ENCODE measurements around the gene NEK10. TPM values are rescaled to one million over a fixed set of nuclear protein-coding genes. Genes with fewer than 3 reads are reported as not detected.

Gene NEK10
- total and polyA plus RNA-seq, 2 of the 13 experiments (the other 11 are each of a cell fraction or from before 2014, with no cell fraction given) = 2.8 to 14.2 TPM

DNA sequence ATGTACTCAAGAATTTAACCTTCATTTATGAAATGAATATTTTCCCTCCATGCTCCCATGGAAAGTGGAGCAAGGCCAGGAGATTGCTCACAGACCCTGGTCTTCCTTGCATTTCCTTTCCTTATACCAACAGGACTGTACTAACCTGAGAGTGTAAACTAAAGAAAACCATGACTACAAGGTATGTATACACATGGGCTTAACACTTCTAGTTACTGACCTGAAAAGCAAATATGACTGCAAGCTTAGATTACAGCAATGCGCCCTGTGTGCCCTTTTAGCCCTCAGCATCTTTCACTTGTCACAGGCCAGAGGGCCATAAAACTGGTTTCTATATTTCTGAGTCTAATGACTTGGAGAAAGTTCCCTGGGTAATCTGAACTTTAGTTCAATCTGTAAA, 52.1 kb downstream of the NEK10 start (continued):
- TF ChIP-seq GATAD2A (CRISPR knock-in tag; IDR thresholded peaks at IDR 0.05) = peak; percentile 87
- TF ChIP-seq, protein P1, sequence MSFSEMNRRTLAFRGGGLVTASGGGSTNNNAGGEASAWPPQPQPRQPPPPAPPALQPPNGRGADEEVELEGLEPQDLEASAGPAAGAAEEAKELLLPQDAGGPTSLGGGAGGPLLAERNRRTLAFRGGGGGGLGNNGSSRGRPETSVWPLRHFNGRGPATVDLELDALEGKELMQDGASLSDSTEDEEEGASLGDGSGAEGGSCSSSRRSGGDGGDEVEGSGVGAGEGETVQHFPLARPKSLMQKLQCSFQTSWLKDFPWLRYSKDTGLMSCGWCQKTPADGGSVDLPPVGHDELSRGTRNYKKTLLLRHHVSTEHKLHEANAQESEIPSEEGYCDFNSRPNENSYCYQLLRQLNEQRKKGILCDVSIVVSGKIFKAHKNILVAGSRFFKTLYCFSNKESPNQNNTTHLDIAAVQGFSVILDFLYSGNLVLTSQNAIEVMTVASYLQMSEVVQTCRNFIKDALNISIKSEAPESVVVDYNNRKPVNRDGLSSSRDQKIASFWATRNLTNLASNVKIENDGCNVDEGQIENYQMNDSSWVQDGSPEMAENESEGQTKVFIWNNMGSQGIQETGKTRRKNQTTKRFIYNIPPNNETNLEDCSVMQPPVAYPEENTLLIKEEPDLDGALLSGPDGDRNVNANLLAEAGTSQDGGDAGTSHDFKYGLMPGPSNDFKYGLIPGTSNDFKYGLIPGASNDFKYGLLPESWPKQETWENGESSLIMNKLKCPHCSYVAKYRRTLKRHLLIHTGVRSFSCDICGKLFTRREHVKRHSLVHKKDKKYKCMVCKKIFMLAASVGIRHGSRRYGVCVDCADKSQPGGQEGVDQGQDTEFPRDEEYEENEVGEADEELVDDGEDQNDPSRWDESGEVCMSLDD (CRISPR knock-in tag; IDR thresholded peaks at IDR 0.05; ENCODE audit: borderline replicate concordance) = no peak
- TF ChIP-seq TAF15 (IDR thresholded peaks at IDR 0.05; ENCODE audit: low read depth, low read length, poor library complexity, severe bottlenecking) = no peak
- TF ChIP-seq TGIF2 (CRISPR knock-in tag; IDR thresholded peaks at IDR 0.05) = 0 out of 2 replicates have a peak, but pooled peaks have one; percentile 24
- TF ChIP-seq, protein P2, sequence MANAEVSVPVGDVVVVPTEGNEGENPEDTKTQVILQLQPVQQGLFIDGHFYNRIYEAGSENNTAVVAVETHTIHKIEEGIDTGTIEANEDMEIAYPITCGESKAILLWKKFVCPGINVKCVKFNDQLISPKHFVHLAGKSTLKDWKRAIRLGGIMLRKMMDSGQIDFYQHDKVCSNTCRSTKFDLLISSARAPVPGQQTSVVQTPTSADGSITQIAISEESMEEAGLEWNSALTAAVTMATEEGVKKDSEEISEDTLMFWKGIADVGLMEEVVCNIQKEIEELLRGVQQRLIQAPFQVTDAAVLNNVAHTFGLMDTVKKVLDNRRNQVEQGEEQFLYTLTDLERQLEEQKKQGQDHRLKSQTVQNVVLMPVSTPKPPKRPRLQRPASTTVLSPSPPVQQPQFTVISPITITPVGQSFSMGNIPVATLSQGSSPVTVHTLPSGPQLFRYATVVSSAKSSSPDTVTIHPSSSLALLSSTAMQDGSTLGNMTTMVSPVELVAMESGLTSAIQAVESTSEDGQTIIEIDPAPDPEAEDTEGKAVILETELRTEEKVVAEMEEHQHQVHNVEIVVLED (CRISPR knock-in tag; IDR thresholded peaks at IDR 0.05; ENCODE audit: borderline replicate concordance) = no peak
- TF ChIP-seq, protein P3, sequence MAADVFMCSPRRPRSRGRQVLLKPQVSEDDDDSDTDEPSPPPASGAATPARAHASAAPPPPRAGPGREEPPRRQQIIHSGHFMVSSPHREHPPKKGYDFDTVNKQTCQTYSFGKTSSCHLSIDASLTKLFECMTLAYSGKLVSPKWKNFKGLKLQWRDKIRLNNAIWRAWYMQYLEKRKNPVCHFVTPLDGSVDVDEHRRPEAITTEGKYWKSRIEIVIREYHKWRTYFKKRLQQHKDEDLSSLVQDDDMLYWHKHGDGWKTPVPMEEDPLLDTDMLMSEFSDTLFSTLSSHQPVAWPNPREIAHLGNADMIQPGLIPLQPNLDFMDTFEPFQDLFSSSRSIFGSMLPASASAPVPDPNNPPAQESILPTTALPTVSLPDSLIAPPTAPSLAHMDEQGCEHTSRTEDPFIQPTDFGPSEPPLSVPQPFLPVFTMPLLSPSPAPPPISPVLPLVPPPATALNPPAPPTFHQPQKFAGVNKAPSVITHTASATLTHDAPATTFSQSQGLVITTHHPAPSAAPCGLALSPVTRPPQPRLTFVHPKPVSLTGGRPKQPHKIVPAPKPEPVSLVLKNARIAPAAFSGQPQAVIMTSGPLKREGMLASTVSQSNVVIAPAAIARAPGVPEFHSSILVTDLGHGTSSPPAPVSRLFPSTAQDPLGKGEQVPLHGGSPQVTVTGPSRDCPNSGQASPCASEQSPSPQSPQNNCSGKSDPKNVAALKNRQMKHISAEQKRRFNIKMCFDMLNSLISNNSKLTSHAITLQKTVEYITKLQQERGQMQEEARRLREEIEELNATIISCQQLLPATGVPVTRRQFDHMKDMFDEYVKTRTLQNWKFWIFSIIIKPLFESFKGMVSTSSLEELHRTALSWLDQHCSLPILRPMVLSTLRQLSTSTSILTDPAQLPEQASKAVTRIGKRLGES (CRISPR knock-in tag; IDR thresholded peaks at IDR 0.05; ENCODE audit: borderline replicate concordance) = no peak
- TF ChIP-seq ZNF777 (CRISPR knock-in tag; IDR thresholded peaks at IDR 0.05) = no peak
- no peak for TF ChIP-seq ZNF282 (IDR thresholded peaks at IDR 0.05; ENCODE audit: partially characterized antibody)
- TF ChIP-seq RCOR2 (CRISPR knock-in tag; IDR thresholded peaks at IDR 0.05) = peak; percentile 88
- peak; percentile 35; the same call in 1 of the 2 replicates for TF ChIP-seq CREM (IDR thresholded peaks at IDR 0.05)
- TF ChIP-seq CREM (CRISPR knock-in tag; IDR thresholded peaks at IDR 0.05) = no peak
- no peak for TF ChIP-seq ZFP36L1 (CRISPR knock-in tag; IDR thresholded peaks at IDR 0.05)
- no peak for TF ChIP-seq ZNF678 (CRISPR knock-in tag; IDR thresholded peaks at IDR 0.05)
- TF ChIP-seq KDM4B (CRISPR knock-in tag; IDR thresholded peaks at IDR 0.05) = no peak
- TF ChIP-seq MBNL3 (CRISPR knock-in tag; conservative IDR thresholded peaks at IDR 0.05) = no peak
- no peak for TF ChIP-seq JUNB (CRISPR knock-in tag; IDR thresholded peaks at IDR 0.05; ENCODE audit: borderline replicate concordance)
- TF ChIP-seq, protein P4, sequence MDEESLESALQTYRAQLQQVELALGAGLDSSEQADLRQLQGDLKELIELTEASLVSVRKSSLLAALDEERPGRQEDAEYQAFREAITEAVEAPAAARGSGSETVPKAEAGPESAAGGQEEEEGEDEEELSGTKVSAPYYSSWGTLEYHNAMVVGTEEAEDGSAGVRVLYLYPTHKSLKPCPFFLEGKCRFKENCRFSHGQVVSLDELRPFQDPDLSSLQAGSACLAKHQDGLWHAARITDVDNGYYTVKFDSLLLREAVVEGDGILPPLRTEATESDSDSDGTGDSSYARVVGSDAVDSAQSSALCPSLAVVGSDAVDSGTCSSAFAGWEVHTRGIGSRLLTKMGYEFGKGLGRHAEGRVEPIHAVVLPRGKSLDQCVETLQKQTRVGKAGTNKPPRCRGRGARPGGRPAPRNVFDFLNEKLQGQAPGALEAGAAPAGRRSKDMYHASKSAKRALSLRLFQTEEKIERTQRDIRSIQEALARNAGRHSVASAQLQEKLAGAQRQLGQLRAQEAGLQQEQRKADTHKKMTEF (CRISPR knock-in tag; IDR thresholded peaks at IDR 0.05) = peak; percentile 72; the same call in 1 of the 2 replicates
- TF ChIP-seq HOXA7 (CRISPR knock-in tag; IDR thresholded peaks at IDR 0.05) = no peak
- no peak for TF ChIP-seq ZNF264 (CRISPR knock-in tag; IDR thresholded peaks at IDR 0.05)
- no peak for TF ChIP-seq IRX3 (CRISPR knock-in tag; IDR thresholded peaks at IDR 0.05; ENCODE audit: borderline replicate concordance, low read depth)
- no peak for TF ChIP-seq ZBTB14 (CRISPR knock-in tag; IDR thresholded peaks at IDR 0.05)
- TF ChIP-seq POGZ (CRISPR knock-in tag; IDR thresholded peaks at IDR 0.05) = peak; percentile 76; the same call in 1 of the 2 replicates
- TF ChIP-seq ZNF446 (CRISPR knock-in tag; IDR thresholded peaks at IDR 0.05) = no peak

Measured in HepG2 (cell line).